Measurements from ENCODE around the gene C16orf95. TPM values are rescaled to one million over a fixed set of nuclear protein-coding genes. Genes with fewer than 3 reads are reported as not detected.

C16orf95 gene
- total RNA-seq, 1 experiment from 2014 or later: 5.8 TPM

DNA sequence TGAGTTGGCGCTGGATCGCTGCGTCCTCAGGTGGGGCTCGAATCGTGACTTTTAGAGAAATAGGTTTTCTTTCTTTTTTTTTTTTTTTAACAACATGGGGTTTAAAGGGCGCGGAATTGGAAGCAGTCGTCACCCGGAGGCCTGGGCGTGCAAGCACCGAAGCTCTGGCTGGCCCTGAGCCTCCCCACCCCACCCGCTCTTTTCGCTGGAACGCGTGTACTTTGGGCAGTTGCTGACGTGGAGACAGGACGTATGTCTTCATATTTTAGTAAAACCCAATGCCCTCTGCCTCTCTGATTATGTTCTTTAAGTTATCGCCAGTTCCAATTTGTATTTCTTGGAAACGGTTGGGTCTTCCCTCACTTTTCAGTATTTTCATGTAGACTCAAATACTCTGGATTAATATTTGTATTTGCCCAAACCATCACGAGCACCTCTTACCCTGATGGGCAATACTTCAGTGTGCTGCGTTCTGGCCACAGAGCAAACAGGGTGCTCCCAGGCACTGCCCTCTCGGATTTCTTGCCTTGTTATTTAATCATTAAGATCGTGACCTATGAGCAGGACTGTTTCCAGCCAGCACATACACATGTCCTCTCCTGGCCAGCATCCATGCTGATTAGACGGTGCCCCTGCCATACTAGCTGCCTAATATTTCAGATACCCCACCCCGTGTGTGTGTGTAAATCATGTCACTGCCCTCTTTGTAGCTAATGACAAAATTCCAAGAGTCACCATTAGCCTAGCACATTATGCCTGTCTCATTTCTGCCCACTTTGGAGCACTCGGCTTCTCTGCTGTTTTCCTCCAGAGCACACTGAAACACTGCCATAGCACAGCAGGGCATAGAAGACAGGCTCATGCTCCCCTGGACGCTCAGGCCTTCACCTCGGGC is 805 bp upstream of the C16orf95 start:
- intact Hi-C loops (cut with micrococcal nuclease): loop anchor here (2.0 kb wide), 2 partner anchors 77 to 319 kb away; no protein-coding TSS in a partner anchor
- Mint-ChIP-seq H3K9me3 (ENCODE audit: unreplicated experiment) (no peaks in the 10 kb centered on the region), H3K4me1 (ENCODE audit: insufficient read depth, unreplicated experiment) (peaks cover 6% of the 10 kb centered on the region), H3K36me3 (ENCODE audit: insufficient read depth, unreplicated experiment) (no peaks in the 10 kb centered on the region), H3K27me3 (ENCODE audit: insufficient read depth, unreplicated experiment) (no peaks in the 10 kb centered on the region), H3K4me3 (ENCODE audit: unreplicated experiment) (peak overlapping the region; percentile 83), H3K27ac (ENCODE audit: low read depth, unreplicated experiment) (peak overlapping the region; percentile 93)
- BruUV-seq (replicated peaks): TSS peak; percentile 81
- ChIA-PET CTCF (interaction anchor here (0.6 to 3.3 kb wide), 10 partner anchors 21 to 753 kb away, joined by 3 to 13 read pairs (median 3); no protein-coding TSS in a partner anchor), POLR2A (interaction anchor here (0.6 to 5.3 kb wide), 26 partner anchors 10 to 924 kb away, joined by 3 to 69 read pairs (median 5); partner anchors contain the start of genes FBXO31, FOXC2, KLHDC4 and MAP1LC3B)
- no peak for DNase-seq (ENCODE audit: unreplicated experiment)
- TF ChIP-seq, protein P1, sequence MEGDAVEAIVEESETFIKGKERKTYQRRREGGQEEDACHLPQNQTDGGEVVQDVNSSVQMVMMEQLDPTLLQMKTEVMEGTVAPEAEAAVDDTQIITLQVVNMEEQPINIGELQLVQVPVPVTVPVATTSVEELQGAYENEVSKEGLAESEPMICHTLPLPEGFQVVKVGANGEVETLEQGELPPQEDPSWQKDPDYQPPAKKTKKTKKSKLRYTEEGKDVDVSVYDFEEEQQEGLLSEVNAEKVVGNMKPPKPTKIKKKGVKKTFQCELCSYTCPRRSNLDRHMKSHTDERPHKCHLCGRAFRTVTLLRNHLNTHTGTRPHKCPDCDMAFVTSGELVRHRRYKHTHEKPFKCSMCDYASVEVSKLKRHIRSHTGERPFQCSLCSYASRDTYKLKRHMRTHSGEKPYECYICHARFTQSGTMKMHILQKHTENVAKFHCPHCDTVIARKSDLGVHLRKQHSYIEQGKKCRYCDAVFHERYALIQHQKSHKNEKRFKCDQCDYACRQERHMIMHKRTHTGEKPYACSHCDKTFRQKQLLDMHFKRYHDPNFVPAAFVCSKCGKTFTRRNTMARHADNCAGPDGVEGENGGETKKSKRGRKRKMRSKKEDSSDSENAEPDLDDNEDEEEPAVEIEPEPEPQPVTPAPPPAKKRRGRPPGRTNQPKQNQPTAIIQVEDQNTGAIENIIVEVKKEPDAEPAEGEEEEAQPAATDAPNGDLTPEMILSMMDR (IDR thresholded peaks at IDR 0.05; ENCODE audit: unreplicated experiment): no peak

DNA sequence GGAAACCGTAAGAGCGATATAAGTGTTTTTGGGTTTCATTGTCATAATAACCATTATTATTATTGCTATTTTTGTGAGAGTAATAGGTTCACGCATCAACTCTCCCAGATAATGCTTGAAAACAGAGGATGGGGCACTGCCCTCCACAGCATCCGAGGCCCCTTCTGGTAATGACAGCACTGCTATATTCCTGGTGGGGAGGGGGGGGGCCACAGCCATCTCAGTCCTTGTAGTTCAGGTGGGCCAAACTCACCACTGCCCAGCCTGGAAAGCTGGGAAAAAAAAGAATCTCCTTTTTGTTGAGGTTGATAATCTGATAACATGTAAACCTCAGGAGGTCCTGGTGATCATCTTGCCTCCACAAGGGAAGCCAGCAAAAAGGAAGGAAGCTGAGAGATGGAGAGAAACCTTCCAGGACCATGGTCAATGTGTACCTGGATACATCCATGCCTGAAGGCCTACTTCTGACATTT is 706 bp downstream of the C16orf95 start:
- no peaks in the 10 kb centered on the region for H3K27me3 Mint-ChIP-seq (ENCODE audit: insufficient read depth, unreplicated experiment)
- no peak overlapping the region for H3K27ac Mint-ChIP-seq (ENCODE audit: low read depth, unreplicated experiment)
- H3K4me1 Mint-ChIP-seq (ENCODE audit: insufficient read depth, unreplicated experiment): peaks cover 6% of the 10 kb centered on the region
- no TSS peak for BruUV-seq (replicated peaks)
- intact Hi-C loops (cut with micrococcal nuclease): loop anchor here (2.0 kb wide), 2 partner anchors 78 to 320 kb away; no protein-coding TSS in a partner anchor
- H3K36me3 Mint-ChIP-seq (ENCODE audit: insufficient read depth, unreplicated experiment): no peaks in the 10 kb centered on the region
- CTCF ChIA-PET: interaction anchor here (0.6 to 3.3 kb wide), 9 partner anchors 16 to 1897 kb away, joined by 3 to 13 read pairs (median 4); no protein-coding TSS in a partner anchor
- no peaks in the 10 kb centered on the region for H3K9me3 Mint-ChIP-seq (ENCODE audit: unreplicated experiment)
- TF ChIP-seq, protein P1 (IDR thresholded peaks at IDR 0.05; ENCODE audit: unreplicated experiment): no peak
- H3K4me3 Mint-ChIP-seq (ENCODE audit: unreplicated experiment): peak overlapping the region; percentile 83
- no peak for DNase-seq (ENCODE audit: unreplicated experiment)
- POLR2A ChIA-PET: interaction anchor here (0.7 to 5.3 kb wide), 14 partner anchors 14 to 752 kb away, joined by 3 to 69 read pairs (median 4); partner anchors contain the start of genes FBXO31, FOXC2 and MAP1LC3B

DNA sequence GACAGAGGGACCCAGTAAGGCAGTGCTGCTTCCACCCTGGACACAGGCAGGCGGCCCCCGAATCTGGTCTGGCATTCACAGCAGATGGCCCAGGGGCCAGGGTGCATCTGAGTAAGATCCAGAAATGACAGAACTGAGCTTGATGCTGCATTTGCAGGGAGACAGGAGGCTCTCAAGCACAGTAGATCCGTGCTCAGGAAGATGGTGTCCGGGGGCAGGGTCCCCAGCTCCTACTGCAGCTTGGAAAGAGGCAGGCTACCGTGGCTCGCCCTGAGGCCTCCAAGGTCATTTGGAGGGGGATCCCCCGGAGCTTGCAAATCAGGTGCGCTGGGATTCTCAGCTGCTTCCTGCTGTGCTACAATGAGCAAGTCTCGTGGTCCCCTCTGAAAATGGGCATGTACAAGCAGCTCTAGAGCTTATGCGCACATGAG is 2.2 kb downstream of the C16orf95 start:
- TF ChIP-seq, protein P1 (IDR thresholded peaks at IDR 0.05; ENCODE audit: unreplicated experiment): no peak
- Mint-ChIP-seq H3K4me3 (ENCODE audit: unreplicated experiment) (no peak overlapping the region), H3K27ac (ENCODE audit: low read depth, unreplicated experiment) (no peak overlapping the region), H3K9me3 (ENCODE audit: unreplicated experiment) (no peaks in the 10 kb centered on the region), H3K4me1 (ENCODE audit: insufficient read depth, unreplicated experiment) (peaks cover 6% of the 10 kb centered on the region), H3K27me3 (ENCODE audit: insufficient read depth, unreplicated experiment) (no peaks in the 10 kb centered on the region), H3K36me3 (ENCODE audit: insufficient read depth, unreplicated experiment) (no peaks in the 10 kb centered on the region)
- BruUV-seq (replicated peaks): no TSS peak
- intact Hi-C loops (cut with micrococcal nuclease): no loop called here
- DNase-seq (ENCODE audit: unreplicated experiment): no peak
- ChIA-PET CTCF (interaction anchor here (0.6 to 3.3 kb wide), 6 partner anchors 17 to 753 kb away, joined by 3 to 13 read pairs (median 4); no protein-coding TSS in a partner anchor), POLR2A (interaction anchor here (1.0 to 5.3 kb wide), 3 partner anchors 68 to 81 kb away, joined by 3 to 69 read pairs (median 3); partner anchors contain the start of gene FBXO31)

DNA sequence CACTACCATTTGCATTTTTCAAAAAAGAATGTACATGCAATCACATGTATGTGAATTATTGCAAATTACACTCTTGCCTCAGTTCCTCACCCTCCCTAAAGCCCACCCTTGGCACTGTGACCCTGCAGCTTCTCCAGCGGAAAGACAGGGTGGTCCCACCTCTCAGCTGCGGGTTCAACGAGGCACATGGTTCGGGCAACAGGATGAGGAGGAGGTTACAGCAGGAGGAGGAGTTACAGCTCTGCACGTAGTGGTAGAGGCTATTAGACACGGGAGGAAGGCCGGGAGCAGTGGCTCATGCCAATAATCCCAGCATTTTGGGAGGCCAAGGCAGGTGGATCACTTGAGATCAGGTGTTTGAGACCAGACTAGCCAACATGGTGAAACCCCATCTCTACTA is 5.2 kb downstream of the C16orf95 start:
- Mint-ChIP-seq H3K27me3 (ENCODE audit: insufficient read depth, unreplicated experiment) (no peaks in the 10 kb centered on the region), H3K27ac (ENCODE audit: low read depth, unreplicated experiment) (no peak overlapping the region), H3K4me3 (ENCODE audit: unreplicated experiment) (no peak overlapping the region), H3K36me3 (ENCODE audit: insufficient read depth, unreplicated experiment) (no peaks in the 10 kb centered on the region), H3K4me1 (ENCODE audit: insufficient read depth, unreplicated experiment) (no peaks in the 10 kb centered on the region), H3K9me3 (ENCODE audit: unreplicated experiment) (no peaks in the 10 kb centered on the region)
- BruUV-seq (replicated peaks): no TSS peak
- intact Hi-C loops (cut with micrococcal nuclease): no loop called here
- POLR2A ChIA-PET: no interaction called here
- TF ChIP-seq, protein P1 (IDR thresholded peaks at IDR 0.05; ENCODE audit: unreplicated experiment): no peak
- CTCF ChIA-PET: interaction anchor here (0.6 to 1.0 kb wide), 2 partner anchors 14 to 1389 kb away, joined by 3 to 4 read pairs; no protein-coding TSS in a partner anchor
- DNase-seq (ENCODE audit: unreplicated experiment): no peak

Measured in MCF 10A (cell line).